AG08396 (cell line): ENCODE measurements around the gene CBLB.
"Not testable (repeated sequence)": the region's sequence is repeated elsewhere in the genome, so short reads cannot be mapped to it uniquely, and the experiment has no call there.

Experiments used
- DNase-seq: peaks from one replicate; pipeline ENCODE4 v3.0.0; 2012; ENCODE audit warnings: low spot score, mixed read lengths

The CBLB gene

GRCh38 chr3:105786241-105786640 lies 82.6 kb downstream of the CBLB start:
- DNase-seq, result no peak

- DNase-seq, result no peak
These were observed 83.0 kb downstream of the CBLB start for GRCh38 chr3:105785803-105786202.

GRCh38 chr3:105783631-105784030 lies 85.2 kb downstream of the CBLB start:
- no peak for DNase-seq

- no peak for DNase-seq
These were observed 86.9 kb downstream of the CBLB start for GRCh38 chr3:105781871-105782270.

- DNase-seq, result no peak
These were observed 88.7 kb downstream of the CBLB start for GRCh38 chr3:105780107-105780506.

GRCh38 chr3:105775368-105775767 lies 93.4 kb downstream of the CBLB start:
- no peak for DNase-seq

- DNase-seq, result no peak
These were observed 94.2 kb downstream of the CBLB start for GRCh38 chr3:105774444-105775180.

GRCh38 chr3:105773291-105773690 lies 95.5 kb downstream of the CBLB start:
- no peak for DNase-seq

- DNase-seq, result no peak
These were observed 96.2 kb downstream of the CBLB start for GRCh38 chr3:105772635-105773034.

- no peak for DNase-seq
These were observed 97.4 kb downstream of the CBLB start for GRCh38 chr3:105771392-105771791.

- DNase-seq, result no peak
These were observed 98.4 kb downstream of the CBLB start for GRCh38 chr3:105770410-105770809.

- no peak for DNase-seq
These were observed 101.0 kb downstream of the CBLB start for GRCh38 chr3:105767776-105768175.

GRCh38 chr3:105767216-105767615 lies 101.6 kb downstream of the CBLB start:
- no peak for DNase-seq

- DNase-seq, result no peak
These were observed 103.5 kb downstream of the CBLB start for GRCh38 chr3:105765308-105765639.

- DNase-seq, result no peak
These were observed 104.2 kb downstream of the CBLB start for GRCh38 chr3:105764378-105765307.

GRCh38 chr3:105763659-105764036 lies 105.2 kb downstream of the CBLB start:
- DNase-seq, result no peak

- DNase-seq, result no peak
These were observed 105.8 kb downstream of the CBLB start for GRCh38 chr3:105762749-105763658.

- DNase-seq, result not testable (repeated sequence)
These were observed 106.6 kb downstream of the CBLB start for GRCh38 chr3:105762214-105762613.

GRCh38 chr3:105759442-105760078 lies 109.3 kb downstream of the CBLB start:
- DNase-seq, result no peak

GRCh38 chr3:105758451-105758850 lies 110.4 kb downstream of the CBLB start:
- DNase-seq, result no peak

GRCh38 chr3:105755121-105755886 lies 113.5 kb downstream of the CBLB start:
- DNase-seq, result no peak
